Smooth muscle cell (in vitro differentiated cells): ENCODE data around the gene SRSF7. TPM values are rescaled to one million over a fixed set of nuclear protein-coding genes. Genes with fewer than 3 reads are reported as not detected.

Experiments
- DNase-seq: peaks from one replicate; lab custom pipeline; 2025; ENCODE audit not compliant: unreplicated experiment; lab: John Stamatoyannopoulos, UW
- H2AFZ ChIP-seq: fragments of 200-600 bp; sonication (generic); 2 replicates; pipeline ENCODE4 v1.6.0; 2016; ENCODE audit warnings: antibody characterized with exemption, low read depth, mild to moderate bottlenecking
- H3F3A ChIP-seq: fragments of 200-600 bp; sonication (generic); 2 replicates; pipeline ENCODE4 v1.6.0; 2017; ENCODE audit warnings: antibody characterized with exemption, low read depth
- H3K27ac ChIP-seq: fragments of 200-600 bp; sonication (generic); 2 replicates; pipeline ENCODE4 v1.5.1; 2016; ENCODE audit warnings: low read depth, mild to moderate bottlenecking
- H3K27me3 ChIP-seq: fragments of 200-600 bp; sonication (generic); 2 replicates; pipeline ENCODE4 v1.6.1; 2016; ENCODE audit warnings: low read depth, mild to moderate bottlenecking
- H3K36me3 ChIP-seq: fragments of 200-600 bp; sonication (generic); 2 replicates; pipeline ENCODE4 v1.5.1; 2016; ENCODE audit warnings: low read depth
- H3K4me1 ChIP-seq: fragments of 200-600 bp; sonication (generic); 2 replicates; pipeline ENCODE4 v1.5.1; 2016; ENCODE audit warnings: low read depth
- H3K4me2 ChIP-seq: fragments of 200-600 bp; sonication (generic); 2 replicates; pipeline ENCODE4 v1.6.0; 2016; ENCODE audit warnings: mild to moderate bottlenecking
- H3K4me3 ChIP-seq: fragments of 200-600 bp; sonication (generic); 2 replicates; pipeline ENCODE4 v1.5.1; 2016; ENCODE audit warnings: mild to moderate bottlenecking
- H3K79me2 ChIP-seq: fragments of 200-600 bp; sonication (generic); 2 replicates; pipeline ENCODE4 v1.6.0; 2016; ENCODE audit warnings: low read depth, mild to moderate bottlenecking
- H3K9ac ChIP-seq: fragments of 200-600 bp; sonication (generic); 2 replicates; pipeline ENCODE4 v1.6.0; 2016; ENCODE audit warnings: low read depth
- H3K9me3 ChIP-seq: fragments of 200-600 bp; sonication (generic); replicated peaks from 2 replicates; pipeline ENCODE4 v1.5.1; 2016; ENCODE audit warnings: low read depth
- H4K20me1 ChIP-seq: fragments of 200-600 bp; sonication (generic); 2 replicates; pipeline ENCODE4 v1.6.0; 2016; ENCODE audit warnings: low read depth
- WGBS: methylation state at CpG from one replicate; pipeline ENCODE4 v1.1.7; 2016; ENCODE audit warnings: low lambda C conversion rate; 5-methylcytosine and 5-hydroxymethylcytosine counted together
- polyA plus RNA-seq: library from polyadenylated mRNA; unstranded; fragments of >200 nt; fragmentation: Nextera tagmentation; extraction: Ambion mirVana; gene quantifications from 2 replicates; pipeline ENCODE4 v1.2.1, GENCODE V29; 2016
- total RNA-seq: library from RNA; depleted of rRNA; stranded (reverse); fragments of >200 nt; gene quantifications from 2 replicates; pipeline ENCODE4 v1.2.3, GENCODE V29; 2014
- TF ChIP-seq, protein P1 (sequence below): fragments of 200-600 bp; sonication (generic); IDR thresholded peaks from 2 replicates; pipeline ENCODE4 v1.5.1; 2017; ENCODE audit warnings: borderline replicate concordance, mild to moderate bottlenecking, antibody characterized with exemption; ENCODE audit not compliant: insufficient read depth, poor library complexity, severe bottlenecking

Gene SRSF7
- total and polyA plus RNA-seq, 2 experiments from 2014 or later, result 92.5 to 102 TPM

DNA sequence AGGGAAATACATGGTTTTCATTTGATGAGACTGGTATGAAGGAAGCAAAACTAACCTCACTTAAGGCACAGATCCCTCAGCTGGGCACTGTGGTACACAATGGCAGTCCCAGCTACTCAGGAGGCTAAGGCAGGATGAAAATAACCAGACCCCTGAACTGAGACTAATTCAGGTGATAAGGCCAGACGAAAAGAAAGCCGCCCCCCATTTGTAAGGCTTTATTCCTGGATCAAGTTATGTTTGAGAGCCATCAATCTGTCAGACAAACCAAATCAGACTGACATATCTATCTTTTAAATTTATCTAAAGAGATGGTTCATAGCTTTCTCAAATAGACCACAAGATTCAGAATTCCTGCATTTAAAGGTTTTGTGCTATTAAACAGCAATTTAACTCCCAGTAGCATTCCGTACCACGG lies 4.1 kb downstream of the SRSF7 start:
- Histone ChIP-seq H3K79me2 (peaks cover 69% of the 10 kb centered on the region), H3K27me3 (no peaks in the 10 kb centered on the region), H3K9me3 (no peaks in the 10 kb centered on the region), H3K9ac (peak overlapping the region; percentile 20), H3F3A (peaks cover 43% of the 10 kb centered on the region), H3K4me3 (no peak overlapping the region), H3K27ac (peak overlapping the region; percentile 32), H3K4me2 (no peak overlapping the region), H3K4me1 (peaks cover 31% of the 10 kb centered on the region), H2AFZ (no peak overlapping the region), H4K20me1 (peaks cover 83% of the 10 kb centered on the region), H3K36me3 (peaks cover 43% of the 10 kb centered on the region)
- WGBS, result 58% methylated on average over 4 of the region's 4 CpGs
- TF ChIP-seq, protein P1, sequence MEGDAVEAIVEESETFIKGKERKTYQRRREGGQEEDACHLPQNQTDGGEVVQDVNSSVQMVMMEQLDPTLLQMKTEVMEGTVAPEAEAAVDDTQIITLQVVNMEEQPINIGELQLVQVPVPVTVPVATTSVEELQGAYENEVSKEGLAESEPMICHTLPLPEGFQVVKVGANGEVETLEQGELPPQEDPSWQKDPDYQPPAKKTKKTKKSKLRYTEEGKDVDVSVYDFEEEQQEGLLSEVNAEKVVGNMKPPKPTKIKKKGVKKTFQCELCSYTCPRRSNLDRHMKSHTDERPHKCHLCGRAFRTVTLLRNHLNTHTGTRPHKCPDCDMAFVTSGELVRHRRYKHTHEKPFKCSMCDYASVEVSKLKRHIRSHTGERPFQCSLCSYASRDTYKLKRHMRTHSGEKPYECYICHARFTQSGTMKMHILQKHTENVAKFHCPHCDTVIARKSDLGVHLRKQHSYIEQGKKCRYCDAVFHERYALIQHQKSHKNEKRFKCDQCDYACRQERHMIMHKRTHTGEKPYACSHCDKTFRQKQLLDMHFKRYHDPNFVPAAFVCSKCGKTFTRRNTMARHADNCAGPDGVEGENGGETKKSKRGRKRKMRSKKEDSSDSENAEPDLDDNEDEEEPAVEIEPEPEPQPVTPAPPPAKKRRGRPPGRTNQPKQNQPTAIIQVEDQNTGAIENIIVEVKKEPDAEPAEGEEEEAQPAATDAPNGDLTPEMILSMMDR, result no peak
- no peak for DNase-seq

DNA sequence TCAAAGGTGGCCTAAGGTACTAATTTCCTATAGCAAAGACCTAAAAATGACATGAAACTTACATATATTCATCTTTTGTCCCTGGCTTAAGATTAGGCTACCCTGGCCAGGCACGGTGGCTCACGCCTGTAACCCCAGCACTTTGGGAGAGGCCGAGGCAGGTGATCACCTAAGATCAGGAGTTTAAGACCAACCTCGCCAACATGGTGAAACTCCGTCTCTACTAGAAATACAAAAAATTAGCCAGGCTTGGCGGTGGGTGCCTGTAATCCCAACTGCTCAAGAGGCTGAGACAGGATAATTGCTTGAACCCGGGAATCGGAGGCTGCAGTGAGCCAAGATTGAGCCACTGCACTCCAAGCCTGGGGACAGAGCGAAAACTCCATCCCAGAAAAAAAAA lies 5.9 kb downstream of the SRSF7 start:
- Histone ChIP-seq H3F3A (peaks cover 49% of the 10 kb centered on the region), H2AFZ (no peak overlapping the region), H3K27me3 (no peaks in the 10 kb centered on the region), H3K4me2 (no peak overlapping the region), H3K4me1 (peaks cover 26% of the 10 kb centered on the region), H3K79me2 (peaks cover 62% of the 10 kb centered on the region), H3K27ac (no peak overlapping the region), H3K9ac (no peak overlapping the region), H3K36me3 (peaks cover 43% of the 10 kb centered on the region), H3K9me3 (no peaks in the 10 kb centered on the region), H3K4me3 (no peak overlapping the region), H4K20me1 (peaks cover 89% of the 10 kb centered on the region)
- WGBS, result 98% methylated on average over 9 of the region's 9 CpGs
- TF ChIP-seq, protein P1, result no peak
- no peak for DNase-seq

DNA sequence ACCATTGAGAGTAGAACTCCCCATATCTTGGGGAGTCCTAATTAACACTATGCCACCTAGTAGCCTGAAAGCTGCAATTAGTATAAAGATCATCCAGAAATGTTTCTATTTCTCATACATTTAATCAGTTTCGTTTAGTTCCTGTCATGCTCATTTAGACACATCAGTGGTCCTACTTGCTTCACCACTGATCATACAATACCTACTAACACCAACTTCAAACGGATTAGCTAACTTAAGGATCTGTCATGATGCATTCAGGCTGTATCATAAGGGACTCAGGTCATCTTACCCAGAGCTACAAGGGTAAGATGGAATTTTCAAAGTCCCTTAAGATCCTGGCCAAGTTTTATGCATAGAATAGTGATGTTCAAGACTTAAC lies 6.8 kb downstream of the SRSF7 start:
- no peak overlapping the region for H3K9ac ChIP-seq
- no peaks in the 10 kb centered on the region for H3K9me3 ChIP-seq
- peaks cover 81% of the 10 kb centered on the region for H4K20me1 ChIP-seq
- no peak overlapping the region for H3K4me3 ChIP-seq
- peaks cover 43% of the 10 kb centered on the region for H3K36me3 ChIP-seq
- peaks cover 49% of the 10 kb centered on the region for H3F3A ChIP-seq
- H3K4me2 ChIP-seq, result no peak overlapping the region
- TF ChIP-seq, protein P1, result no peak
- DNase-seq, result no peak
- peaks cover 53% of the 10 kb centered on the region for H3K79me2 ChIP-seq
- H3K4me1 ChIP-seq, result peaks cover 19% of the 10 kb centered on the region
- no peak overlapping the region for H3K27ac ChIP-seq
- WGBS, result 92% methylated on average over 2 of the region's 2 CpGs
- H2AFZ ChIP-seq, result no peak overlapping the region
- no peaks in the 10 kb centered on the region for H3K27me3 ChIP-seq

DNA sequence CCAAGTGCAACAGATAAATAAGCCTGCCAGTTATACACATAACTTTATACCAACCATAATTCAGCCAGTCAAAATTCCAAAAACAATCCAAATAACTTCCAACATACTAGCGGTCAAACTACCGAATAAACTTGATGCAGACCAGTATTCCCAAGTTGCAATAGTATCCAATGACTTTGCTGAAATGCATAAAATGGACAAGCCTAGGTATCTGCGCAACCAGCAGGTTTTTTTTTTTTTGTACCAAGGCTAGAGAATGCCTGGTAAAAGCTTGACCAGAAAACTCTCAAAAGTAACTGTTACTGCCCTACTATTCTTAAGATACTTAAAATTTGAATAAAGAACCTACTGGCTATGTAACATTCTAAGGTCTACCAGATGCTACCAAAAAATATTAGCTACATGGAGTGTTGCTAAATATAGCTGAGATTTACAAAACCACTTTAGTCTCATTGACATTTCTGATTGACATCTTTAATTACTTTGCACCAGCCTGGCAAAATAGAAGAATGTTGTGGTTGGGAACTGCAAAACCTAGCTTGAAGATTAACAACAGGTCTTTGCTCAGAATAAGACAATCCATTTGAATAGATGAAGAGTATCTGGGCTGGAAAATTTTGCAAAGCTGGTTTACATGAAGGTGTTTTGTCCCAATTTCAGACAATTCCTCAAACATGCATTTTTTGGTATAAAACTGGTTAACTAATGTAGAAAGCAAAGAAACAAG lies 7.3 kb downstream of the SRSF7 start:
- no peaks in the 10 kb centered on the region for H3K27me3 ChIP-seq
- no peak overlapping the region for H3K4me3 ChIP-seq
- DNase-seq, result no peak
- H2AFZ ChIP-seq, result no peak overlapping the region
- peaks cover 43% of the 10 kb centered on the region for H3K36me3 ChIP-seq
- peaks cover 75% of the 10 kb centered on the region for H4K20me1 ChIP-seq
- TF ChIP-seq, protein P1, result no peak
- H3K9me3 ChIP-seq, result no peaks in the 10 kb centered on the region
- peaks cover 47% of the 10 kb centered on the region for H3K79me2 ChIP-seq
- no peak overlapping the region for H3K27ac ChIP-seq
- peaks cover 14% of the 10 kb centered on the region for H3K4me1 ChIP-seq
- peaks cover 49% of the 10 kb centered on the region for H3F3A ChIP-seq
- no peak overlapping the region for H3K9ac ChIP-seq
- WGBS, result 99% methylated on average over 3 of the region's 3 CpGs
- H3K4me2 ChIP-seq, result no peak overlapping the region
